Thymus (tissue), 2 donors: Measurements from ENCODE around the gene POLR2J2. TPM values are rescaled to one million over a fixed set of nuclear protein-coding genes. Genes with fewer than 3 reads are reported as not detected.

ENCODE experiments used
- polyA plus RNA-seq: library from polyadenylated mRNA; stranded (reverse); fragments of 200-250 nt; gene quantifications from one replicate; pipeline ENCODE4 v1.2.3, GENCODE V29; 2013
- total RNA-seq: library from RNA; stranded (reverse); fragments of 120-200 nt; gene quantifications from one replicate; pipeline ENCODE4 v1.2.4, GENCODE V29; 2013
- donor health status: healthy.

POLR2J2 gene
- total and polyA plus RNA-seq, 2 donors: 1.3 to 4.8 TPM

Other genes starting within 250 kb of the POLR2J2 start
- gene ORAI2, start 238.1 kb downstream of the POLR2J2 start, total RNA-seq: 13.6 TPM
- 11.6 TPM for gene ORAI2, start 238.1 kb downstream of the POLR2J2 start, polyA plus RNA-seq
- gene ALKBH4, start 206.8 kb downstream of the POLR2J2 start, total RNA-seq: 10.0 TPM
- gene ALKBH4, start 206.8 kb downstream of the POLR2J2 start, polyA plus RNA-seq: 11.4 TPM
- 16.2 TPM for gene LRWD1, start 206.7 kb downstream of the POLR2J2 start, total RNA-seq
- gene LRWD1, start 206.7 kb downstream of the POLR2J2 start, polyA plus RNA-seq: 19.9 TPM
- gene POLR2J, start 192.7 kb downstream of the POLR2J2 start, total RNA-seq: 76.0 TPM
- gene POLR2J, start 192.7 kb downstream of the POLR2J2 start, polyA plus RNA-seq: 67.1 TPM
- gene RASA4B, start 153.9 kb downstream of the POLR2J2 start, total RNA-seq: 7.2 TPM
- 14.7 TPM for gene RASA4B, start 153.9 kb downstream of the POLR2J2 start, polyA plus RNA-seq
- gene UPK3BL2, start 128.0 kb downstream of the POLR2J2 start, total RNA-seq: 2.8 TPM
- 28.2 TPM for gene UPK3BL2, start 128.0 kb downstream of the POLR2J2 start, polyA plus RNA-seq
- 0.05 TPM for gene SPDYE2, start 120.4 kb downstream of the POLR2J2 start, total RNA-seq
- gene SPDYE2, start 120.4 kb downstream of the POLR2J2 start, polyA plus RNA-seq: 0.05 TPM
- gene POLR2J3, start 99.1 kb downstream of the POLR2J2 start, total RNA-seq: 26.3 TPM
- 75.2 TPM for gene POLR2J3, start 99.1 kb downstream of the POLR2J2 start, polyA plus RNA-seq
- gene RASA4, start 54.9 kb downstream of the POLR2J2 start, total RNA-seq: 13.6 TPM
- gene RASA4, start 54.9 kb downstream of the POLR2J2 start, polyA plus RNA-seq: 42.3 TPM
- gene UPK3BL1, start 28.9 kb downstream of the POLR2J2 start, total RNA-seq: 11.5 TPM
- gene UPK3BL1, start 28.9 kb downstream of the POLR2J2 start, polyA plus RNA-seq: 256 TPM
- gene SPDYE2B, start 21.3 kb downstream of the POLR2J2 start, total RNA-seq: not detected
- 0.02 TPM for gene SPDYE2B, start 21.3 kb downstream of the POLR2J2 start, polyA plus RNA-seq
- gene FAM185A, start 77.3 kb upstream of the POLR2J2 start, total RNA-seq: 8.2 TPM
- 5.6 TPM for gene FAM185A, start 77.3 kb upstream of the POLR2J2 start, polyA plus RNA-seq
- gene LRRC17, start 241.3 kb upstream of the POLR2J2 start, total RNA-seq: 27.8 TPM
- gene LRRC17, start 241.3 kb upstream of the POLR2J2 start, polyA plus RNA-seq: 2.6 TPM